ENCODE data around the gene TSPAN8. TPM values are rescaled to one million over a fixed set of nuclear protein-coding genes. Genes with fewer than 3 reads are reported as not detected.

The TSPAN8 gene
- total and polyA plus RNA-seq, 10 of the 15 experiments (the other 5 are each of a cell fraction or from before 2014, with no cell fraction given): 0.16 to 0.49 TPM; not detected in 8

DNA sequence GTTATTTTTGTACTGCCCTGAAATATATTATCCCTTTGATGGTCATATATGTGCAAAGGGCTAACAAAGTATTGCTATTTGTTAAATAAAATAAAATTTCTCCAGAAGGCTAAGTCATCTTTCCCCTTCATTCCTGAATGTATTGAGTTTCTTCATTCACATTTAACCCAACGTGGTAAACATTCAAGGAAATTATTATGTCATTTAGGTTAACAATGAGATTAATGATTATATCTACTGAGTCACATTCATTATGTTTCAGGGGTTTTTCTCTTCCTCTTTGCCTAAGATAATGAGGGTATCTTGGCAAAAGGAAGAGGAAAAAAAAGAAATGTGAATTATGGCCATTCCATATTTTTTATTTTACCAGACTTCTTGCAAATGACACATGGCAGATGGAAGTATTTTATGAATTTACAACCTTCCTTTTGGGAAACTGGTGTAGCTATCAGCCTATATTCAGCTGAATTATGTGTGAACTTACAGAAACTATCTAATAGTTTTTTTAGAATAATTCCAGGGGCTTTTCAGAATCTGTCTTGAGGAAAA is 27.2 kb downstream of the TSPAN8 start (continued):
- TF ChIP-seq MEF2A (IDR thresholded peaks at IDR 0.05; ENCODE audit: insufficient read depth, low read depth, low read length) (no peak), FOS (IDR thresholded peaks at IDR 0.05; ENCODE audit: borderline replicate concordance, extremely low read depth, insufficient read length) (no peak), CREM (IDR thresholded peaks at IDR 0.05; ENCODE audit: low read depth) (no peak), WRNIP1 (IDR thresholded peaks at IDR 0.05; ENCODE audit: borderline replicate concordance, low read depth, low read length) (no peak), NFYA (IDR thresholded peaks at IDR 0.05; ENCODE audit: borderline replicate concordance, low read depth, low read length) (no peak), CUX1 (IDR thresholded peaks at IDR 0.05; ENCODE audit: insufficient replicate concordance, low read depth, low read length) (no peak)

- CTCF ChIA-PET: no interaction called here
- no peak overlapping the region for H3K4me3 ChIP-seq
- RAD21 ChIA-PET (ENCODE audit: unreplicated experiment): no interaction called here
- H3K9me3 ChIP-seq (replicated peaks; ENCODE audit: control insufficient read depth, insufficient read depth, low read length): no peaks in the 10 kb centered on the region
- no peaks in the 10 kb centered on the region for H3K27me3 ChIP-seq (replicated peaks in 1 of 2; ENCODE audit: control insufficient read depth in 2 of 2, insufficient read depth in 2 of 2, low read length in 1 of 2)
- TF ChIP-seq, protein P1, sequence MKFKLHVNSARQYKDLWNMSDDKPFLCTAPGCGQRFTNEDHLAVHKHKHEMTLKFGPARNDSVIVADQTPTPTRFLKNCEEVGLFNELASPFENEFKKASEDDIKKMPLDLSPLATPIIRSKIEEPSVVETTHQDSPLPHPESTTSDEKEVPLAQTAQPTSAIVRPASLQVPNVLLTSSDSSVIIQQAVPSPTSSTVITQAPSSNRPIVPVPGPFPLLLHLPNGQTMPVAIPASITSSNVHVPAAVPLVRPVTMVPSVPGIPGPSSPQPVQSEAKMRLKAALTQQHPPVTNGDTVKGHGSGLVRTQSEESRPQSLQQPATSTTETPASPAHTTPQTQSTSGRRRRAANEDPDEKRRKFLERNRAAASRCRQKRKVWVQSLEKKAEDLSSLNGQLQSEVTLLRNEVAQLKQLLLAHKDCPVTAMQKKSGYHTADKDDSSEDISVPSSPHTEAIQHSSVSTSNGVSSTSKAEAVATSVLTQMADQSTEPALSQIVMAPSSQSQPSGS (IDR thresholded peaks at IDR 0.05; ENCODE audit: low read length): no peak
- TF ChIP-seq NFYB (IDR thresholded peaks at IDR 0.05; ENCODE audit: insufficient read depth, low read depth, low read length) (no peak), POLR2AphosphoS2 (IDR thresholded peaks at IDR 0.05; ENCODE audit: low read depth, low read length) (no peak), USF2 (IDR thresholded peaks at IDR 0.05; ENCODE audit: borderline replicate concordance, low read depth, low read length) (no peak), RCOR1 (conservative IDR thresholded peaks at IDR 0.05; ENCODE audit: low read depth, low read length) (no peak)
- TF ChIP-seq, protein P2, sequence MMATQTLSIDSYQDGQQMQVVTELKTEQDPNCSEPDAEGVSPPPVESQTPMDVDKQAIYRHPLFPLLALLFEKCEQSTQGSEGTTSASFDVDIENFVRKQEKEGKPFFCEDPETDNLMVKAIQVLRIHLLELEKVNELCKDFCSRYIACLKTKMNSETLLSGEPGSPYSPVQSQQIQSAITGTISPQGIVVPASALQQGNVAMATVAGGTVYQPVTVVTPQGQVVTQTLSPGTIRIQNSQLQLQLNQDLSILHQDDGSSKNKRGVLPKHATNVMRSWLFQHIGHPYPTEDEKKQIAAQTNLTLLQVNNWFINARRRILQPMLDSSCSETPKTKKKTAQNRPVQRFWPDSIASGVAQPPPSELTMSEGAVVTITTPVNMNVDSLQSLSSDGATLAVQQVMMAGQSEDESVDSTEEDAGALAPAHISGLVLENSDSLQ (IDR thresholded peaks at IDR 0.05): no peak
- POLR2A ChIA-PET: no interaction called here
- WGBS (ENCODE audit: insufficient coverage, insufficient replicate concordance, low lambda C conversion rate, missing lambda C conversion rate): 4% methylated on average over 2 of the region's 2 CpGs
- BruUV-seq (replicated peaks): no TSS peak
- H3K4me1 ChIP-seq (ENCODE audit: control insufficient read depth, insufficient read depth, low read length): no peaks in the 10 kb centered on the region
- H3K9ac ChIP-seq (ENCODE audit: control insufficient read depth, insufficient read depth, low read length): no peak overlapping the region
- no peak for FAIRE-seq
- SMC1A ChIA-PET (ENCODE audit: uncharacterized antibody, unreplicated experiment): no interaction called here
- no peak overlapping the region for H3K4me2 ChIP-seq (ENCODE audit: control insufficient read depth, insufficient read depth)
- in situ Hi-C loops (cut with MboI): no loop called here
- H2AFZ ChIP-seq (ENCODE audit: control insufficient read depth, low read depth, low read length): no peak overlapping the region
- no peak for DNase-seq (ENCODE audit: low read depth, low spot score)
- H3K27ac ChIP-seq (ENCODE audit: control insufficient read depth, insufficient read depth): no peak overlapping the region
- intact Hi-C loops (cut with micrococcal nuclease; ENCODE audit: unreplicated experiment): no loop called here
- H4K20me1 ChIP-seq (ENCODE audit: control insufficient read depth, insufficient read depth): no peaks in the 10 kb centered on the region
- no peaks in the 10 kb centered on the region for H3K79me2 ChIP-seq (ENCODE audit: control insufficient read depth, insufficient read depth, low read length)
- H3K36me3 ChIP-seq (ENCODE audit: control insufficient read depth in 2 of 2, insufficient read depth in 2 of 2, low read length in 1 of 2): no peaks in the 10 kb centered on the region
- ATAC-seq: no peak
Observed at GRCh38 chr12:71129364-71129763, 28.4 kb downstream of the TSPAN8 start.
